HT1080 (cell line): Measurements from ENCODE around the gene CDH1. TPM values are rescaled to one million over a fixed set of nuclear protein-coding genes. Genes with fewer than 3 reads are reported as not detected.

Source experiments
- DNase-seq: peaks from one replicate; pipeline ENCODE4 v3.0.0-alpha.2; 2015; ENCODE audit warnings: low read depth
- total RNA-seq: library from RNA; depleted of rRNA; stranded (reverse); fragments of >200 nt; shearing (Covaris generic); gene quantifications from 2 replicates; pipeline ENCODE4 v1.2.3, GENCODE V29; 2014

Gene CDH1
- total RNA-seq, 1 experiment from 2014 or later = not detected

GRCh38 chr16:68731637-68732036 is 5.5 kb upstream of the CDH1 start:
- DNase-seq = no peak

GRCh38 chr16:68732042-68732680 is 4.9 kb upstream of the CDH1 start:
- DNase-seq = no peak

DNA sequence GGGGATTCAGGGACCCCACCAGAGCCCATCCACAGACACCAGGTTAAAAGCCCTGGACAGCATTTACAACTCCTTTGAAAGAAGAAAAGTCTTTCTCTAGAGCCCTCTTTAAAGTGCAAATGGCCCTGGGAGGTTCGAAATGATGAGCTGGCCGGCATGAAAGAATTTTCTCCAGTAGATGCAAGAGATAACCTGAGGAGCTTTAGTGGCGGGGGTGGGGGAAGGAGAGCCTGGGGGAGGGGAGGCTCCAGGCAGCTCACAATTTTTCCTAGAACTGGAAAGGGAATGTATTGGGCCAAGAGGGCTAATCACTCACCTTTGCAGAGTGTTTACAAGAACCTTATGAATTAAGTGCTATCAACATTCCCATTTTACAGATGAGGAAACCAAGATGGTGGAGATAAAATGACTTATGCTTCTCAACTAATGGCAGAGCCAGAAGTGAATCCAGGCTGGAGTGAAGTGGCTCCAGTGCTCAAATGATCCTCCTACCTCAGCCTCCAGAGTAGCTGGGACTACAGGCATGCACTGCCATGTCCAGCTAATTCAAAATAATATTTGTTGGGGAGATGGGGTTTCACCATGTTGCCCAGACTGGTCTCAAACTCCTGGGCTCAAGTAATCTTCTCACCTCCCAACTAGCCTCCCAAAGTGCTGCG is 4.2 kb upstream of the CDH1 start:
- no peak for DNase-seq

DNA sequence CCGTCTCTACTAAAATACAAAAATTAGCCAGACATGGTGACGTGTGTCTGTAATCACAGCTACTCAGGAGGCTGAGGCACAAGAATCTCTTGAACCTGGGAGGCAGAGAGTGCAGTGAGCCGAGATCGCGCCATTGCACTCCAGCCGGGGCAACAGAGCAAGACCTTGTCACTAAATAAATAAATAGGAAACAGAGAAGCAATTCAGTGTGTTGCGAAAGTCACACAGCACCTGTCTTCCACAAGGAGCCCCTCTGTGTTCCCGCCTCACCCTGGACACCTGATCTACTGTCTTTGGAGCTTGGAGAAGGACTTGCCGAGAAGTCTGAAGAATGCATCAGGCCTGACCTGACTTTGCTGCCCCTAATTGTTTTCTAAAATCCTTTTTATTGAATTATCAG is 3.5 kb upstream of the CDH1 start:
- DNase-seq = no peak

DNA sequence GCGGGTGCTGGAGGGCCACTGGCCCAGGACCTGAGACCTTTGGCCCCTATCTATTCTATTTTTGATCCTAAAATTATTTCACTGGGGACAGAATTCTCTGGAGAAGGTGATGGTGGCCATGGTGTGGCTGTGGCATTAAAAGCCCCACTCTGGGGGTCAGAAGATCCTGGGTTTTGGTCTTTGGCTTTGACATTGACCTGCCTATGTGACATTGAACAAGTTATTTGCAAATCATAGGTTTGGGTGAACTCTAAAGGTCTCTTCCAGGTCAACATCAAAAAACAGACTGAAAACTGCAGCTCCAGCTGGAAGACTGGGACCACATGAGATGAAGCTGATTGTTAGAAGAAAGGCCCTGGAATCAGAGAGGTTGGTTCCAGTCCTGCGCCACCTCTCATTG is 2.3 kb upstream of the CDH1 start:
- DNase-seq = no peak

- DNase-seq = no peak
Measured at GRCh38 chr16:68736561-68736960, 531 bp upstream of the CDH1 start.

DNA sequence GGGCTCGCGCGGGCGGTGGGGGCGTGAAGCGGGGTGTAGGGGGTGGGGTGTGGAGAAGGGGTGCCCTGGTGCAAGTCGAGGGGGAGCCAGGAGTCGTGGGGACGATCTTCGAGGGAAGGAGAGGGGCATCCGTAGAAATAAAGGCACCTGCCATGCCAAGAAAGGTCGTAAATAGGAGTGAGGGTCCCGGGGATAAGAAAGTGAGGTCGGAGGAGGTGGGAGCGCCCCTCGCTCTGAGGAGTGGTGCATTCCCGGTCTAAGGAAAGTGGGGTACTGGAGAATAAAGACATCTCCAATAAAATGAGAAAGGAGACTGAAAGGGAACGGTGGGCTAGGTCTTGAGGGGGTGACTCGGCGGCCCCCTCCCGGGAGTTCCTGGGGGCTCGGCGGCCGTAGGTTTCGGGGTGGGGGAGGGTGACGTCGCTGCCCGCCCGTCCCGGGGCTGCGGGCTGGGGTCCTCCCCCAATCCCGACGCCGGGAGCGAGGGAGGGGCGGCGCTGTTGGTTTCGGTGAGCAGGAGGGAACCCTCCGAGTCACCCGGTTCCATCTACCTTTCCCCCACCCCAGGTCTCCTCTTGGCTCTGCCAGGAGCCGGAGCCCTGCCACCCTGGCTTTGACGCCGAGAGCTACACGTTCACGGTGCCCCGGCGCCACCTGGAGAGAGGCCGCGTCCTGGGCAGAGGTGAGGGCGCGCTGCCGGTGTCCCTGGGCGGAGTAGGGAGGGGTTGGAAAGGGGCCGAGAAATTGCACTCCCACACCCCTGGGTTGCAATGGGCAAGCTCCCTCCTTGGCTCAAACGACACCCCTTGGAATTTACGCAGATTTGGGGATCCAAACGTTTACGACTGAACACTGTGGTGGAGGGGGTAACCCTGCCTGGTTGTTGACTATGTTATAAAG is 888 bp downstream of the CDH1 start:
- no peak for DNase-seq

GRCh38 chr16:68739964-68740627 is 3.0 kb downstream of the CDH1 start:
- no peak for DNase-seq

GRCh38 chr16:68740628-68741346 is 3.7 kb downstream of the CDH1 start:
- no peak for DNase-seq

GRCh38 chr16:68743664-68744063 is 6.6 kb downstream of the CDH1 start:
- no peak for DNase-seq

- no peak for DNase-seq
Measured at GRCh38 chr16:68744744-68745280, 7.7 kb downstream of the CDH1 start.

GRCh38 chr16:68746951-68747350 is 9.9 kb downstream of the CDH1 start:
- DNase-seq = no peak

DNA sequence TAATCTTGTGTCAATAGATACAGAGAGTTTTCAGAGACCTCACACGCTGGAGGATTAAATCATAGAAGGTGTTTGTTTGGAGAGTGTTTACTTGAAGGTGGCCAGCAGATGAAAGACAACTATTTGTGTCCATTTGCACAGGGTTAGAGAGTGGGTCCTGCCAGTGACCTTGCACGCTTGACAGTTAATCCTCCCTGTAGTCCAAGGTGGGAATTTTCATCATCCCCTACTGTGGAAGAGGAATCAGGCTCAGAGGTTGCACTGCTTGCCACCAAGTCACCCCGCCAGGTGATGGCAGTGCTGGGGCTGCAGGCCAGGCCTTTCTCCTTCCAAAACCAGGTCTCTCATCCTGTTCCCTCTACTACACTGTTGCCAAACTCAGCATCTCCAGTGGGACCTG is 12.3 kb downstream of the CDH1 start:
- no peak for DNase-seq

- DNase-seq = no peak
Measured at GRCh38 chr16:68750193-68750695, 13.2 kb downstream of the CDH1 start.

GRCh38 chr16:68751160-68751559 is 14.1 kb downstream of the CDH1 start:
- no peak for DNase-seq

- no peak for DNase-seq
Measured at GRCh38 chr16:68752602-68753001, 15.5 kb downstream of the CDH1 start.

DNA sequence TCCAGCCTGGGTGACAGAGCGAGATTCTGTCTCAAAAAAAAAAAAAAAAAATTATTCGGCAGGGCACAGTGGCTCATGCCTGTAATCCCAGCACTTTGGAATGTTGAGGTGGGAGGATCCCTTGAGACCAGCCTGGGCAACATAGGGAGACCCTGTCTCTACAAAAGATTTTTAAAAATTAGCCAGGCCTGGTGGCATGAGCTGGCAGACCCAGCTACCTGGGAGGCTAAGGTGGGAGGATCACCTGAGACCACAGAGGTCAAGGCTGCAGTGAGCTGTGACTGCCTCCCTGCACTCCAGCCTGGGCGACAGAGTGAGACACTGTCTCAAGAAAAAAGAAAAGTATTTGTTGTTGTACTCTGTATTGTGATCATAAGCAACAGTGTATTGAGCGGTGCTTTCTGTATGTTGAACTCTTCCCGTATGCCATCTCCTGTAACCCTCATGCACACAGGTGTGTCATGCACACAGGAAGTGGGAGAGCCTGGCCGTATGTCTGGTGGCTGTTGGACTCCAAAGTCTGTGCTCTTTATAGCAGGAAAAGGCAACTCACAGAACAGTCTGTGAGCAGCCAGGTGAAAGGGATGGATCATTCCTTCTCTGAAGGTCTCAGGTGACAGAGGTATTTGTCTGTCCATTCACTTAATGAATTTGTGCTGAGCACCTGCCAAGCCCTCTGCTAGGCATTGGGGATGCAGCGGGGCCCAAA is 17.1 kb downstream of the CDH1 start:
- DNase-seq = no peak

DNA sequence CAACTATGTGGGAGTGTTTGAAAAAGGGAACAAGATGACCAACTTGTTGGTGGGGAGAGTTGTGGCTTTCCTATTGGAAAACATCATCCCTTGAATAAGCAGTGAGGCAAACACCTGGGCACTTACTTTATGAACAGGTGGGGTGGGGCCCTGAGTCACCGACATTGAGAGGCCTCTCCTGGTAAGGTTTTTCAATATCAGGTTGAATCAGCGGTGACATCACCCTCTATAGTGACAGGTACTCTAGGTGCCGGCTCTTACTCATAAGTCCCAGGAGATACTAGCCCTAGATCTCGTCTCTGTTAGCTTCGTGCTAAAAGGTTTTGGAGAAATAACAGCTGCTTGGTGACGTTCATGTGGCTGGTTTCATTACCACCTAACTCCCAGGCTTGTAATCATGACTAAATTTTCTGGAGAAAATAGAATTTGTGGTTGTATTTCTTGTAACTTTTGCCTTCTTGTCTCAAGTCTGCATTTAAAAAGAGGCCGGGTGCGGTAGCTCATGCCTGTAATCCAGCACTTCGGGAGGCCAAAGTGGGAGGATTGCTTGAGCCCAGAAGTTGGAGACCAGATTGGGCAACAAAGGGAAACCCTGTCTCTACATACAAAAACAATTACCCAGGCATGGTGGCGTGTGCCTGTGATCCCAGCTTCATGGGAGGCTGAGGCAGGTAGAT is 19.3 kb downstream of the CDH1 start:
- no peak for DNase-seq

DNA sequence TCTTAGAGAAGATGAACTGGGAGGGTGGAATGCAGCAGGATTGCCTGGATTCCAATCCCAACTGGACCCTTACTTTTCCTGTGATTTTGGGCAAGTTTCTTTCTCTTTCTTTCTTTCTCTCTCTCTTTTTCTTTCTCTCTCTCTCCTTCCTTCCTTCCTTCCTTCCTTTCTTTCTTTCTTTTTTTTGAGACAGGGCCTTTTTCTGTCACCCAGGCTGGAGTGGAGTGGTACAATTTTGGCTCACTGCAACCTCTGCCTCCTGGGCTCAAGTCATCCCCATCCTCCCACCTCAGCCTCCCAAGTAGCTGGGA is 20.5 kb downstream of the CDH1 start:
- no peak for DNase-seq

DNA sequence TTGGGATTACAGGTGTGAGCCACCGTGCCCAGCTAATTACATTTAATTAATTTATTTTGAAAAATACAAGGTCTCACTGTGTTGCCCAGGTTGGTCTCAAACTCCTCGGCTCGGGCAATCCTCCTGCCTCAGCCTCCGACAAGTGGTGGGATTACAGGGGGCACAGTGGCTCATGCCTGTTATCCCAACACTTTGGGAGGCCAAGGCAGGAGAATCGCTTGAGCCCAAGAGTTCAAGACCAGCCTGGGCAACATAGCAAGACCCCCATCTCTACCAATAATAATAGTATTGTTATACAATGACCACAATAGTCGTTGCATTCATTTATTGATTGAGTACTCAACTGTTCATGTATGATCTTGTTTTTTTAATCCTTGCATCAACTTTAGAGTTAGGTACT is 22.0 kb downstream of the CDH1 start:
- DNase-seq = no peak
